ENCODE measurements around the gene KRTAP10-2. TPM values are rescaled to one million over a fixed set of nuclear protein-coding genes. Genes with fewer than 3 reads are reported as not detected.
"Not testable (repeated sequence)": the region's sequence is repeated elsewhere in the genome, so short reads cannot be mapped to it uniquely, and the experiment has no call there.

Gene KRTAP10-2
- total RNA-seq, 1 experiment from 2014 or later: not detected

DNA sequence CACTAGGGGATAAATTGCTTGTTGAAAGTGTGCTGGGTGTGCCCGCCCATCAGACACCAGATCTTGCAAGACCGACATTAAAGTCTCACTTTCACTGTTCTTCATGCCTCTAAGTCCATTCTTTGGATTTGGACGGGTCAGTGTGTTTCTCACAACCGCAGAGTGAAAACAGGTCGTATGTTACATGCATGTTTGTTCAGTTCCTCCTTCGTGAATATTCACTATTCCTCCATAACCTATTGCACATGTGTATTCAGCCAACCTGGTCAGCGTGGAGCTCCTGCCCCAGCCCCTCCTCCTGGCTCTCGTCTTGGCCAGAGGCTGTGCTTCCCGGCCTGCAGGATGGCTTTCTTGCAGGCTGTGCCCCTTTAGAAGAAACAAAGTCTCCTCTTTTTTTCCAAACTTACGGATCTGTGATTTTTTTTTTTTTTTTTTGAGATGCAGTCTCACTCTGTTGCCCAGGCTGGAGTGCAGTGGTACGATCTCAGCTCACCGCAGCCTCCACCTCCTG, 43.2 kb upstream of the KRTAP10-2 start:
- DNase-seq: no peak
- Histone ChIP-seq H3K4me3 (ENCODE audit: low read length) (no peak overlapping the region), H3K4me1 (ENCODE audit: low read length) (no peaks in the 10 kb centered on the region), H2AFZ (ENCODE audit: low read length) (no peak overlapping the region), H3K27me3 (ENCODE audit: low read length) (no peaks in the 10 kb centered on the region), H4K20me1 (ENCODE audit: insufficient read depth, low read depth, low read length) (no peaks in the 10 kb centered on the region), H3K36me3 (ENCODE audit: insufficient read depth, low read length) (no peaks in the 10 kb centered on the region), H3K27ac (ENCODE audit: low read length) (no peak overlapping the region), H3K9me2 (replicated peaks; ENCODE audit: insufficient read depth, low read length) (no peaks in the 10 kb centered on the region), H3K79me2 (ENCODE audit: low read length) (no peaks in the 10 kb centered on the region), H3K9ac (ENCODE audit: low read length) (no peak overlapping the region), H3K9me3 (ENCODE audit: low read length) (no peaks in the 10 kb centered on the region), H3K4me2 (ENCODE audit: low read depth, low read length, poor library complexity, severe bottlenecking) (no peak overlapping the region)

DNA sequence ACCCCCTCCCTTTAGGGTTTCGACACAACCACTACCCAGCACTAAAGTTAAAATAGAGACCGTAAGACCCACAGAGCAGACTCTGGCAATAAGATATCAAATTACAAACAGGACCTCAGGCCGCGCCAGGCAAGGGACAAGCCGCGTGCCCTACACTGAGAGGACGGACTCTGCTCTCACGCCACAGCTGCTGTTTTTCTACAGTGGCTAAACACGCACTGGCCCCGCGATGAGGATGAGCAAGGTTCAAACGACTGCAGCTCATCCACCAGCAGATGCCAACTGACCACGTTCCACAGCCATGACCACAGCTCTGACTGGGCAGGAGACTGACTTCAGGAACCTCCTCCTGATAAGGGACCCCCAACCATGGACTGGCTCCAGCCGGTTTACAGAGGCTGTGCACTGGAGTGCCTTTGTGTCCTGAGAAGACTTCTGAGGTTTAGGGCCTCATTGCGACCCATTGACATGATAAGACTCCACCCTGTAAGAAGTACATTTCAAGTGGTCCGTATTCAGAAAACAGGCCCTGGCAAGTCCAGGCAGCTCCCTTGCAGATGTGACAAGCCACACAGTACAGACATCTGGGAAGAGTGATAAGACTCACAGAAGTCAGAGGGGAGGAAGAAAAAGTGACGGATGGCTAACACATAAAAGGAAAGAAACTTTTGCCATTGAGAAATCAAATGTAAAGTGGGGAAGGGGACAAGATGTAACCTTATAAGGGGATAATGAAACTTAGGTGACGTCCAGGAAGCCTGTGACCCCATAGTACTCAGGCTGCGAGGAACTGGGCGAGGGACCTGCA, 42.5 kb upstream of the KRTAP10-2 start:
- Histone ChIP-seq H3K79me2 (ENCODE audit: low read length) (no peaks in the 10 kb centered on the region), H3K27ac (ENCODE audit: low read length) (no peak overlapping the region), H3K9me3 (ENCODE audit: low read length) (no peaks in the 10 kb centered on the region), H3K9ac (ENCODE audit: low read length) (no peak overlapping the region), H4K20me1 (ENCODE audit: insufficient read depth, low read depth, low read length) (no peaks in the 10 kb centered on the region), H3K27me3 (ENCODE audit: low read length) (no peaks in the 10 kb centered on the region), H3K36me3 (ENCODE audit: insufficient read depth, low read length) (no peaks in the 10 kb centered on the region), H2AFZ (ENCODE audit: low read length) (no peak overlapping the region), H3K4me2 (ENCODE audit: low read depth, low read length, poor library complexity, severe bottlenecking) (no peak overlapping the region), H3K4me1 (ENCODE audit: low read length) (no peaks in the 10 kb centered on the region), H3K9me2 (replicated peaks; ENCODE audit: insufficient read depth, low read length) (no peaks in the 10 kb centered on the region), H3K4me3 (ENCODE audit: low read length) (no peak overlapping the region)
- DNase-seq: no peak

DNA sequence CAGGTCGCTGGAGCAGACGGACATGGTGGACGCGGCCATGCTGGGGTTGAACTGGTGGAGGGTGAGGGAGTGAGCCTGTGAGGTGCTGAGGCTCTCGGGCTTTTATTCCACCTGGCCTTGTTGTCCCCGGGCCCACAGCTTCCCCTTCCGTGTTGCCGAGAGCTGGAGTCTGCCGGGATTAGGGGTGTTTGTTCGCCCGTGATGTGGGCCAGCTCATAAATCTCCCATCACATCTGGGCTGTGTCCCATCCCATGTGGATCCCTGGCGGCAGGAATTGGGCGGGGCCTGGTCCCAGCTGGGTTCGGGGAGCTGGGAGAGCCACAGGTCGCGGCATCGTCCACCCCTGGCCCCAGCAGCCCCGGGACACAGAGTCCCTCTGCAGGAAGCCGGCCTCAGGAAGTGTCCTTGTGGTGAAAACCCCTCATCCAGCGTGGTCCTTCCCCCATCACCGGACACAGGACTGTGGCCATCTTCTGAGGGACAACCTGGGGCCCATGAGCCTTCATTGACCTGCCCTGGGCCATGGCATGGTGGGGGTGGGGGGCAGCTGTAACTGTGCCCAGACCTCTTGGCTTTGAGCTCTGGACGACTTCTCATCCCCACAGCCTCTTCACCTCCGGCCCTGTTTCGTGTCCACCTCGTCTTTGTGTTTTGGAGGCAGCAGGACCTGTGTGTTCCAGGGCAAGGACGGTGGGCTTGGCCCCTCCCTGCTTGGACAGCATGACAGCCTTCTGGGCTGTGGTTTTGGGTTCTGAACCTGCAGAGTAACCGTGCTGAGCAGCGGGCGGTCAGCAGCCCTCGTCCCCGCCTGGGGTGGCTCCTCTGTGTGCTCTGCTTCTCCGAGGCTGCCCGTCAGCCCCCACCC, 41.4 kb upstream of the KRTAP10-2 start, which contains the start of gene KRTAP10-6:
TSS of gene KRTAP10-6 (minus strand) at position 60 of the 866 bp plus-strand sequence. CDS start at position 39, 21 bp downstream.
- no peak within 1 kb of the TSS for H3K4me3 ChIP-seq (ENCODE audit: low read length)
- H3K9ac ChIP-seq (ENCODE audit: low read length): no peak within 1 kb of the TSS
- no peaks in the 10 kb centered on the region for H3K4me1 ChIP-seq (ENCODE audit: low read length)
- no peak for DNase-seq
- no peak within 1 kb of the TSS for H3K27ac ChIP-seq (ENCODE audit: low read length)
- no peaks in the 10 kb centered on the region for H3K79me2 ChIP-seq (ENCODE audit: low read length)
- H3K27me3 ChIP-seq (ENCODE audit: low read length): no peaks in the 10 kb centered on the region
- no peaks in the 10 kb centered on the region for H3K36me3 ChIP-seq (ENCODE audit: insufficient read depth, low read length)
- no peaks in the 10 kb centered on the region for H4K20me1 ChIP-seq (ENCODE audit: insufficient read depth, low read depth, low read length)
- no peak within 1 kb of the TSS for H2AFZ ChIP-seq (ENCODE audit: low read length)
- H3K4me2 ChIP-seq (ENCODE audit: low read depth, low read length, poor library complexity, severe bottlenecking): no peak within 1 kb of the TSS
- H3K9me3 ChIP-seq (ENCODE audit: low read length): no peaks in the 10 kb centered on the region
- no peaks in the 10 kb centered on the region for H3K9me2 ChIP-seq (replicated peaks; ENCODE audit: insufficient read depth, low read length)

DNA sequence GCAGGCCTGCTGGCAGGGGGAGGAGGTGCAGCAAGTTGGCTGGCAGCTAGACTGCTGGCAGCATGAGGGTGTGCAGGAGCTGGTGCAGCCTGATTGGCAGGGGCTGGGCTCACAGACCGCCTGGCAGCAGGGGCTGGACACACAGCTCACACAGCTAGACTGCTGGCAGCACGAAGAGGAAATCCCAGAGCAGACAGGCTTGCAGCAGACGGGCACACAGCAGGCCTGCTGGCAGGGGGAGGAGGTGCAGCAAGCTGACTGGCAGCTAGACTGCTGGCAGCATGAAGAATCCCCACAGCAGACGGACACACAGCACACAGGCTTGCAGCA, 40.5 kb upstream of the KRTAP10-2 start:
- H3K4me2 ChIP-seq (ENCODE audit: low read depth, low read length, poor library complexity, severe bottlenecking); H3K9ac ChIP-seq (ENCODE audit: low read length); H3K4me1 ChIP-seq (ENCODE audit: low read length); H3K4me3 ChIP-seq (ENCODE audit: low read length); H3K27me3 ChIP-seq (ENCODE audit: low read length); H3K9me3 ChIP-seq (ENCODE audit: low read length); DNase-seq; H3K79me2 ChIP-seq (ENCODE audit: low read length); H3K27ac ChIP-seq (ENCODE audit: low read length); H3K36me3 ChIP-seq (ENCODE audit: insufficient read depth, low read length); H3K9me2 ChIP-seq (replicated peaks; ENCODE audit: insufficient read depth, low read length); H2AFZ ChIP-seq (ENCODE audit: low read length); H4K20me1 ChIP-seq (ENCODE audit: insufficient read depth, low read depth, low read length): not testable (repeated sequence)

GRCh38 chr21:44590897-44591800, 39.8 kb upstream of the KRTAP10-2 start:
- not testable (repeated sequence) for H3K79me2 ChIP-seq (ENCODE audit: low read length); H3K9ac ChIP-seq (ENCODE audit: low read length); H3K9me3 ChIP-seq (ENCODE audit: low read length); H3K36me3 ChIP-seq (ENCODE audit: insufficient read depth, low read length); H2AFZ ChIP-seq (ENCODE audit: low read length); H3K4me1 ChIP-seq (ENCODE audit: low read length); H3K4me2 ChIP-seq (ENCODE audit: low read depth, low read length, poor library complexity, severe bottlenecking); DNase-seq; H3K27me3 ChIP-seq (ENCODE audit: low read length); H3K27ac ChIP-seq (ENCODE audit: low read length); H3K9me2 ChIP-seq (replicated peaks; ENCODE audit: insufficient read depth, low read length); H4K20me1 ChIP-seq (ENCODE audit: insufficient read depth, low read depth, low read length); H3K4me3 ChIP-seq (ENCODE audit: low read length)

- Histone ChIP-seq H3K27ac (ENCODE audit: low read length) (no peak overlapping the region), H4K20me1 (ENCODE audit: insufficient read depth, low read depth, low read length) (no peaks in the 10 kb centered on the region), H3K9me2 (replicated peaks; ENCODE audit: insufficient read depth, low read length) (no peaks in the 10 kb centered on the region), H3K36me3 (ENCODE audit: insufficient read depth, low read length) (no peaks in the 10 kb centered on the region), H3K4me2 (ENCODE audit: low read depth, low read length, poor library complexity, severe bottlenecking) (no peak overlapping the region), H3K79me2 (ENCODE audit: low read length) (no peaks in the 10 kb centered on the region), H3K9ac (ENCODE audit: low read length) (no peak overlapping the region), H2AFZ (ENCODE audit: low read length) (no peak overlapping the region), H3K4me3 (ENCODE audit: low read length) (no peak overlapping the region), H3K4me1 (ENCODE audit: low read length) (no peaks in the 10 kb centered on the region), H3K9me3 (ENCODE audit: low read length) (no peaks in the 10 kb centered on the region), H3K27me3 (ENCODE audit: low read length) (no peaks in the 10 kb centered on the region)
- DNase-seq: no peak
Observed at GRCh38 chr21:44590311-44590721, 39.0 kb upstream of the KRTAP10-2 start.

DNA sequence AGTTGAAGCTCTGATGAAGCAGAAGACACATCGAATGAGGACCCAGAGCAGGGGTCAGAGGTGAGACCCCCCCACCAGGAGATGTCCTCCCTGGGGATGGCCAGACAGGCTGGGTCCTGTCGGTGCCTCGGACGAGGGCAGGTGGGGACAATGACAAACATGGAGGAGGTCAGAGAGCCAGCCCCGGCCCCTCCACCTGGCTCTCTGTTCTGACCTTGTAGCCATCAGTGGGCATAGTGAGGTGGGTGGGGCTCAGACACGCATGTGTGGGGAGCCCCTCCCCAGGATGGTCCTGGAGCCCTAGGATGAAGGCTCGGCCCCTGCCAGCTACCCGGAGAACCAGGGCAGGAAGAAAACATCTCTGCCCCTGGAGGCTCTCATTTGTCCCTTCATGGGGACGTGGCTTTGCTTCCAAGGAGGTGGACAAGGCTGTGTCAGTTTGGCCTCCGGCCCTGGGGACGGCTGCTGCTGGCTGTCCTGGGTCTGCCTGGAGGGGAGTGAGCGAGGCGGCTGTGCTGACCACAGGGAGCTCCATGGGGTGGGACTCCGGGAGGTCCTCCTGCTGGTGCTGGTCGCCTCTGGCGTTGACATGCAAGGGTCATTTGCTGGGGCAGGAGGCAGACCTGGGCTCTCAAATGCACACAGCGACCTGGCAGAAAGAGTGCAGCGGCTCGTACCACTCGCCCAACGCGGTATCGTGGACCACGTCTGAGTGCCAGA, 38.4 kb upstream of the KRTAP10-2 start:
- DNase-seq: no peak
- no peaks in the 10 kb centered on the region for H4K20me1 ChIP-seq (ENCODE audit: insufficient read depth, low read depth, low read length)
- no peak overlapping the region for H3K4me3 ChIP-seq (ENCODE audit: low read length)
- H3K9ac ChIP-seq (ENCODE audit: low read length): no peak overlapping the region
- H3K27me3 ChIP-seq (ENCODE audit: low read length): no peaks in the 10 kb centered on the region
- no peak overlapping the region for H2AFZ ChIP-seq (ENCODE audit: low read length)
- H3K4me1 ChIP-seq (ENCODE audit: low read length): no peaks in the 10 kb centered on the region
- H3K9me3 ChIP-seq (ENCODE audit: low read length): no peaks in the 10 kb centered on the region
- H3K27ac ChIP-seq (ENCODE audit: low read length): no peak overlapping the region
- H3K79me2 ChIP-seq (ENCODE audit: low read length): no peaks in the 10 kb centered on the region
- H3K4me2 ChIP-seq (ENCODE audit: low read depth, low read length, poor library complexity, severe bottlenecking): no peak overlapping the region
- no peaks in the 10 kb centered on the region for H3K36me3 ChIP-seq (ENCODE audit: insufficient read depth, low read length)
- H3K9me2 ChIP-seq (replicated peaks; ENCODE audit: insufficient read depth, low read length): no peaks in the 10 kb centered on the region

Measured in Karpas-422 (cell line).